ENCODE data around the gene CADM1. TPM values are rescaled to one million over a fixed set of nuclear protein-coding genes. Genes with fewer than 3 reads are reported as not detected.

CADM1 gene
- total RNA-seq, 1 donor from 2014 or later: 41.7 TPM

- H3K4me3 ChIP-seq (ENCODE audit: low read depth, low read length): no peak overlapping the region
- no peaks in the 10 kb centered on the region for H3K36me3 ChIP-seq (ENCODE audit: control insufficient read depth, insufficient read depth, low read length)
- DNase-seq (ENCODE audit: low read depth): no peak
- H3K27me3 ChIP-seq (ENCODE audit: control insufficient read depth, insufficient read depth, low read length): no peaks in the 10 kb centered on the region
- TF ChIP-seq CTCF (IDR thresholded peaks at IDR 0.05; ENCODE audit: insufficient read depth, low read length, poor library complexity, severe bottlenecking): peak; percentile 58
These were observed 169.1 kb downstream of the CADM1 start for GRCh38 chr11:115334932-115335788.

DNA sequence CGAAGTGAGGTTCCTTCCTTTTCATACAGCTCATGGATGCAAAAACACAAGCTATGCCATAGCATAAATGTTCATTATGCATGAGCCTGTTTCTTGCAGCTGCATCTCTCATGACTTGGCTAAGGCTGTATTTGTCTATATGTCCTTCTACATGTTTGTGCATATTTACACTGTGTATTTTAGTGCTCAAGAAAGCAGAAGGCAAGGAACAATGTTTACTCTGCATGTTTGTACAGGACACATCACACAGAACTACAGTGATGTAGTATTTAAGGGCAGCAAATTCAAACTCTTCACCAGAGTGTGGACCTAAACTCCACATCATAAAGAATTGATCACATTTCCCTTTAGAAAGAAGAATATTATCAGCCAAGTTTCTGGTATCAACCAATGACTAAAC lies 170.3 kb downstream of the CADM1 start:
- no peak for TF ChIP-seq CTCF (IDR thresholded peaks at IDR 0.05; ENCODE audit: insufficient read depth, low read length, poor library complexity, severe bottlenecking)
- Histone ChIP-seq H3K36me3 (ENCODE audit: control insufficient read depth, insufficient read depth, low read length) (no peaks in the 10 kb centered on the region), H3K27me3 (ENCODE audit: control insufficient read depth, insufficient read depth, low read length) (no peaks in the 10 kb centered on the region), H3K4me3 (ENCODE audit: low read depth, low read length) (no peak overlapping the region)
- no peak for DNase-seq (ENCODE audit: low read depth)

GRCh38 chr11:115333121-115333520 lies 171.1 kb downstream of the CADM1 start:
- no peak for DNase-seq (ENCODE audit: low read depth)
- TF ChIP-seq CTCF (IDR thresholded peaks at IDR 0.05; ENCODE audit: insufficient read depth, low read length, poor library complexity, severe bottlenecking): no peak
- H3K27me3 ChIP-seq (ENCODE audit: control insufficient read depth, insufficient read depth, low read length): no peaks in the 10 kb centered on the region
- H3K36me3 ChIP-seq (ENCODE audit: control insufficient read depth, insufficient read depth, low read length): no peaks in the 10 kb centered on the region
- no peak overlapping the region for H3K4me3 ChIP-seq (ENCODE audit: low read depth, low read length)

- Histone ChIP-seq H3K27me3 (ENCODE audit: control insufficient read depth, insufficient read depth, low read length) (no peaks in the 10 kb centered on the region), H3K36me3 (ENCODE audit: control insufficient read depth, insufficient read depth, low read length) (no peaks in the 10 kb centered on the region), H3K4me3 (ENCODE audit: low read depth, low read length) (no peak overlapping the region)
- no peak for TF ChIP-seq CTCF (IDR thresholded peaks at IDR 0.05; ENCODE audit: insufficient read depth, low read length, poor library complexity, severe bottlenecking)
- no peak for DNase-seq (ENCODE audit: low read depth)
These were observed 173.3 kb downstream of the CADM1 start for GRCh38 chr11:115330684-115331482.

DNA sequence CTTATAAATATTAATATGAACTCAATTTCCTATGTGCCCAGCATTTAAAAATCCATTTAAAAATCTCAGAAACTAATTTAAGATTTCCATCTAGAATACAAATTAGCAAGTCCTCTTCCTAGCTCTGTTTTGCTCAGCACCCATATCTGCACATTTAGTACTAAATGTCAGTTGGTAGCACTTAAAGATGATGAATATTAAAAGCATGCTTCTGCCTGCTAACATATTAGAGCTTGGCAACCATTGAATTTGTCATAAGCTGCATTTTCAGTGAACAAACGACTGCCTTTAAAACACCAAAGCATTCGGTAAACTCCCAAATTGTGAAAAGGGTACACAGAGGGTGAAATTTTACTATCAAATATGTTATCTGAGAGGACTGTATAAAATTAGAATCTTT lies 177.7 kb downstream of the CADM1 start:
- H3K27me3 ChIP-seq (ENCODE audit: control insufficient read depth, insufficient read depth, low read length): no peaks in the 10 kb centered on the region
- DNase-seq (ENCODE audit: low read depth): no peak
- TF ChIP-seq CTCF (IDR thresholded peaks at IDR 0.05; ENCODE audit: insufficient read depth, low read length, poor library complexity, severe bottlenecking): no peak
- H3K4me3 ChIP-seq (ENCODE audit: low read depth, low read length): no peak overlapping the region
- no peaks in the 10 kb centered on the region for H3K36me3 ChIP-seq (ENCODE audit: control insufficient read depth, insufficient read depth, low read length)
